CD4-positive, alpha-beta T cell treated with Interleukin-2 at 100 ng/mL for 4 hours (primary cell): Measurements from ENCODE around the gene CHI3L1.

Source experiments
- DNase-seq: peaks from one replicate; pipeline ENCODE4 v3.0.0-alpha.2; 2020; ENCODE audit warnings: low spot score

The CHI3L1 gene

GRCh38 chr1:203150511-203151297 is 35.8 kb downstream of the CHI3L1 start:
- no peak for DNase-seq

- no peak for DNase-seq
Observed at GRCh38 chr1:203149188-203149840, 37.2 kb downstream of the CHI3L1 start.

- no peak for DNase-seq
Observed at GRCh38 chr1:203148579-203148978, 37.9 kb downstream of the CHI3L1 start.

- no peak for DNase-seq
Observed at GRCh38 chr1:203148127-203148526, 38.4 kb downstream of the CHI3L1 start.

GRCh38 chr1:203147376-203147775 is 39.1 kb downstream of the CHI3L1 start:
- no peak for DNase-seq

GRCh38 chr1:203146537-203146936 is 40.0 kb downstream of the CHI3L1 start:
- DNase-seq: no peak

GRCh38 chr1:203146042-203146369 is 40.5 kb downstream of the CHI3L1 start:
- no peak for DNase-seq

GRCh38 chr1:203145321-203146041 is 41.0 kb downstream of the CHI3L1 start:
- no peak for DNase-seq

- no peak for DNase-seq
Observed at GRCh38 chr1:203144661-203145060, 41.8 kb downstream of the CHI3L1 start.

GRCh38 chr1:203143641-203144040 is 42.9 kb downstream of the CHI3L1 start:
- no peak for DNase-seq

- no peak for DNase-seq
Observed at GRCh38 chr1:203142684-203143408, 43.7 kb downstream of the CHI3L1 start.

- DNase-seq: no peak
Observed at GRCh38 chr1:203142124-203142523, 44.4 kb downstream of the CHI3L1 start.

GRCh38 chr1:203140743-203141520 is 45.6 kb downstream of the CHI3L1 start:
- DNase-seq: no peak

GRCh38 chr1:203139976-203140475 is 46.5 kb downstream of the CHI3L1 start:
- no peak for DNase-seq

GRCh38 chr1:203138066-203138465 is 48.4 kb downstream of the CHI3L1 start:
- DNase-seq: no peak

- DNase-seq: no peak
Observed at GRCh38 chr1:203137324-203137723, 49.2 kb downstream of the CHI3L1 start.

- no peak for DNase-seq
Observed at GRCh38 chr1:203136409-203137042, 50.0 kb downstream of the CHI3L1 start.

- no peak for DNase-seq
Observed at GRCh38 chr1:203135636-203136305, 50.7 kb downstream of the CHI3L1 start.

- no peak for DNase-seq
Observed at GRCh38 chr1:203133970-203134725, 52.4 kb downstream of the CHI3L1 start.
